PFSK-1 (cell line): Measurements from ENCODE around the gene CRADD.

Source experiments
- FOXP2 ChIP-seq: optimal IDR thresholded peaks from 2 replicates; pipeline ENCODE3; 2011; ENCODE audit warnings: borderline replicate concordance, control low read depth, inconsistent platforms; ENCODE audit not compliant: insufficient read depth; ENCODE audit errors: extremely low read length, extremely low read depth
- POLR2AphosphoS5 ChIP-seq: IDR thresholded peaks from 2 replicates; pipeline ENCODE4 v1.6.1; 2012; ENCODE audit warnings: low read depth, mild to moderate bottlenecking, control low read depth, low read length, moderate library complexity
- SIN3A ChIP-seq: IDR thresholded peaks from 2 replicates; pipeline ENCODE4 v1.6.1; 2012; ENCODE audit warnings: mild to moderate bottlenecking, low read length, moderate library complexity, borderline replicate concordance; ENCODE audit not compliant: insufficient read depth
- TAF1 ChIP-seq: IDR thresholded peaks from 2 replicates; pipeline ENCODE4 v1.6.1; 2012; ENCODE audit warnings: low read length, control low read depth, borderline replicate concordance; ENCODE audit not compliant: insufficient read depth
- TF ChIP-seq, protein P1 (sequence below), 2 experiments: IDR thresholded peaks; 2 replicates each; pipeline versions ENCODE4 v1.6.1 to v1.8.0; 2011 to 2012; ENCODE audit warnings: low read depth in 2 of 2, low read length in 2 of 2, control low read depth in 1 of 2, inconsistent platforms in 1 of 2, mild to moderate bottlenecking in 1 of 2, moderate library complexity in 1 of 2; ENCODE audit not compliant: insufficient read depth in 1 of 2

The CRADD gene

DNA sequence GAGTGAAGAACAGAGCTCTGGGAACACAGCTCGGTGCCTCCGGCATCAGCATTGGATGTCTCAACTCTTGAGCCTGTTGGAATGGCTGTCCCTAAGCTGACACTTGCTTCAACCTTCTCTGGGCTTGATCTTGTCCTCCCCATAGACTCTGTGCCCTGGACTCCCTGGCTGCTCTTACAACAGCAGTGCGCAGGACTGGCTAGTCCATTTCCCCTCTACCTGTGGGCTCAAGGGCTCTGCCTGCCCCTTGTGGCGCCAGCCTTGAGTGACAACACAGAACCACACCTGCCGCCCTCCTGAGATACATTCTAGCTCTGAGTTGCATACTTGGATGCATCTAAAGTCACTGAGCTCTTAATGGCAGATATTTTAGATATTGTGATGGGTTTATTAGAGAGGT, 6.2 kb downstream of the CRADD start:
- TF ChIP-seq TAF1, result no peak
- TF ChIP-seq POLR2AphosphoS5, result no peak
- TF ChIP-seq FOXP2, result no peak
- TF ChIP-seq, protein P1, sequence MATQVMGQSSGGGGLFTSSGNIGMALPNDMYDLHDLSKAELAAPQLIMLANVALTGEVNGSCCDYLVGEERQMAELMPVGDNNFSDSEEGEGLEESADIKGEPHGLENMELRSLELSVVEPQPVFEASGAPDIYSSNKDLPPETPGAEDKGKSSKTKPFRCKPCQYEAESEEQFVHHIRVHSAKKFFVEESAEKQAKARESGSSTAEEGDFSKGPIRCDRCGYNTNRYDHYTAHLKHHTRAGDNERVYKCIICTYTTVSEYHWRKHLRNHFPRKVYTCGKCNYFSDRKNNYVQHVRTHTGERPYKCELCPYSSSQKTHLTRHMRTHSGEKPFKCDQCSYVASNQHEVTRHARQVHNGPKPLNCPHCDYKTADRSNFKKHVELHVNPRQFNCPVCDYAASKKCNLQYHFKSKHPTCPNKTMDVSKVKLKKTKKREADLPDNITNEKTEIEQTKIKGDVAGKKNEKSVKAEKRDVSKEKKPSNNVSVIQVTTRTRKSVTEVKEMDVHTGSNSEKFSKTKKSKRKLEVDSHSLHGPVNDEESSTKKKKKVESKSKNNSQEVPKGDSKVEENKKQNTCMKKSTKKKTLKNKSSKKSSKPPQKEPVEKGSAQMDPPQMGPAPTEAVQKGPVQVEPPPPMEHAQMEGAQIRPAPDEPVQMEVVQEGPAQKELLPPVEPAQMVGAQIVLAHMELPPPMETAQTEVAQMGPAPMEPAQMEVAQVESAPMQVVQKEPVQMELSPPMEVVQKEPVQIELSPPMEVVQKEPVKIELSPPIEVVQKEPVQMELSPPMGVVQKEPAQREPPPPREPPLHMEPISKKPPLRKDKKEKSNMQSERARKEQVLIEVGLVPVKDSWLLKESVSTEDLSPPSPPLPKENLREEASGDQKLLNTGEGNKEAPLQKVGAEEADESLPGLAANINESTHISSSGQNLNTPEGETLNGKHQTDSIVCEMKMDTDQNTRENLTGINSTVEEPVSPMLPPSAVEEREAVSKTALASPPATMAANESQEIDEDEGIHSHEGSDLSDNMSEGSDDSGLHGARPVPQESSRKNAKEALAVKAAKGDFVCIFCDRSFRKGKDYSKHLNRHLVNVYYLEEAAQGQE (IDR thresholded peaks at IDR 0.05; ENCODE audit: insufficient read depth in 1 of 2, low read depth in 2 of 2, low read length in 2 of 2), result no peak
- no peak for TF ChIP-seq SIN3A

DNA sequence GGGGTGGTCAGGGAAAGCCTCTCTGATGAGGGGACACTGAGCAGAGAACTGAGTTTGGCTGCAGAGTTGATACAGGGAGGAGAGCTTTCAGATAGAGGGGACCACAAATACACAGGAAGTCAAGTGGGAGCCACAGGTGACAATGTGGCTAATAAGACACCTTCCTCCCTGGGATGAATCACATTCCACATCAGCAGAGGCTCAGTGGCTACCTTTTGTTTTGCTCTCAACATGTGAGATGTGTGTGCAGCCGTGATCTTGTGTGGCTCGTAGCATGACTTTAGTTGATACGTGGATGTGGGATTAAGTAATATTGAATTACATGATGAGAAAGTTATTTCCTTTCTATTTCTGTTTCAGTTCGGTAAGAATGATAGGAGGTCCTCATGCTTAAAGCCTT, 7.5 kb downstream of the CRADD start:
- TF ChIP-seq POLR2AphosphoS5, result no peak
- no peak for TF ChIP-seq SIN3A

DNA sequence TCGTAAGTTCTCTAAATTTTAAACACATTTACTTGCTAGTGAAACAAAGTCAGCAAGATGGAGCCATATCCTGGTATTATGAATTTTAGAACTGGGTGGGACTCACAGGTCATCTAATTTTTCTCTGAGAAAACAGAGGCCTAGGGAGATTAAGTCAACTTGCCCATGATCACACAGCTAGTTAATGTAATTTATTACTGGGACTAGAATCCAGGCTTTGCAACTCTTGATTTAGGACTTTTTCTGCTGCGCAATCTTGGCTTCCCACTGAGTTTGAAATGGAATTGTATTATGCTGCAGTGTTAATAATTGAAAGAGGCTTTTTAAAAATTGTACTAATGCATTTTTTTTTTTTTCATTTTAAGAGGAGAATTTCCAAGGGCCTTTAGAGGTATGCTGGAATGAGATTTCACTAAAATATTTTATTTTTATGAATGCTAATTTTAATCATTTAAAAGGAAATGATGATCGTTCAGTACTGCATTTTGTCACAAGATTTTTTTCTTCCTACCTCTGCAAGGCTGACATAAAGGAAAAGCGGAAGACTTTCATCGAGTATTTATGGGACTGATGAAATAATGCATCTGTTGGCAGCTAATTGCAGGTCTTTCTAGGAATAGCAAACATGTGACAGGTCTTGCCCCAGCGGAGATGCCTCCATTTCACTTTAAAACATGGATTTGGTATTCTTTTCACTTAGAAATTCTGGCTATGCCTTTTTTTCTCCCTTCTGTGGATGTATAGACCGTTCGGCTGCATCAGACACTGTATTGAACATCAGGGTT, 9.6 kb downstream of the CRADD start:
- TF ChIP-seq, protein P1 (IDR thresholded peaks at IDR 0.05; ENCODE audit: insufficient read depth in 1 of 2, low read depth in 2 of 2, low read length in 2 of 2), result no peak
- TF ChIP-seq SIN3A (no peak), POLR2AphosphoS5 (no peak), TAF1 (no peak), FOXP2 (no peak)

DNA sequence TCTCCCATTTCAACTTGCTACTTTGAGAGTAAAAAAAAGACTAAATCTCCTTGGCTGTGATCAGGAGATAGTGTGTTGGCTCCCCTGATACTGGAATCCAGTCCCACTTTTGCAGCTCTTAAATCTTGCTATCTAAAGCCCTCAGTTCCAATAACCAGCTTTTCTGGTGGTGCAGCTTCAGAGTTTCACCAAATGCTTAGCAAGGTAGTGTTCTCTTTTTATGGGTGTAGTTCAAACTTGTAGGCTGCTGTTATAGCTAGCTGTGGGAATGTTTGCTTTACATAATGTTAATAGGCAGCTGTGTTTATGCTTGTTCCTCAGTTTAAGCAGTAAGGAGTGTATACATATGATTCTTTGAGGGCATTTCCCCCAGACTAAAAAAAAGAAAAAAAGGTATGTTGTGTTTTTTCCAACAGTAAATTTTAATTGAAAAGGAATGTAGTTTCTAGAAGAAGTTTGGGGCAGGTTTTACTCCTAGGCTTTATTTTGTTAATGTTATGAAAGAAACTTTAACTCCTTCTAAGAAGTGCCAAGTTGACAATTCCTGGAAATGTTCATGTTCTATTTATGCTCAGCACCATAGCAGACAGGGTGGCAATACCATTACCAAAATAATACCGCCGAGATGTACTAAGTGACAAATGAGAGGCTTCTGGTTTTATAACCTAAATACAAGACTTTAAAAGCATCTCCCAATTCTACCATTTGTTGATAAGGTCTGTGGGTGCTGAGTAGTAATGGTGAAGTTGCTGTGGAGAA, 12.1 kb downstream of the CRADD start:
- no peak for TF ChIP-seq FOXP2
- no peak for TF ChIP-seq SIN3A
- TF ChIP-seq TAF1, result no peak
- TF ChIP-seq, protein P1 (IDR thresholded peaks at IDR 0.05; ENCODE audit: insufficient read depth in 1 of 2, low read depth in 2 of 2, low read length in 2 of 2), result no peak
- no peak for TF ChIP-seq POLR2AphosphoS5

DNA sequence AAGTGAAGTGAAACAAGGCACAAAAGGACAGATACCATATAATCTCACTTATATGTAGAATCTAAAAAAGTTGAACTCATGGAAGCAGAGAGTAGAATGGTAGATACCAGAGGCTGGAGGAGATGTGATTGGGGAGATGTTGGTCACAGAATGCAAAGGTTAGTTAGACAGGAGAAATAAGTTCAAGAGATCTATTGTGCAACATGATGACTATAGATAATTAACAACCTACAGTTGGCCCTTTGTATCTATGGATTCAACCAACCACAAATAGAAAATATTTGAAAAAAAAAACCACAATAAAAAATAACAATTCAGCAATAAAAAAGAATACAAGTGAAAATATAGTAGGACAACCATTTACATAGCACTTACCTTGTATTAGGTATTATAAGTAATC, 19.3 kb downstream of the CRADD start:
- no peak for TF ChIP-seq POLR2AphosphoS5
- TF ChIP-seq TAF1, result no peak
- TF ChIP-seq SIN3A, result no peak
- TF ChIP-seq, protein P1 (IDR thresholded peaks at IDR 0.05; ENCODE audit: insufficient read depth in 1 of 2, low read depth in 2 of 2, low read length in 2 of 2), result no peak
- TF ChIP-seq FOXP2, result no peak
